IPS-15b (cell line): ENCODE data around the gene PPP1R37.
A peak's percentile ranks its signal among the peaks of the same experiment; 100 is the strongest.

Experiments used
- H3K27me3 ChIP-seq: one replicate; pipeline ENCODE4 v1.6.1; 2013; ENCODE audit warnings: low read length; ENCODE audit not compliant: control insufficient read depth, insufficient read depth
- H3K36me3 ChIP-seq: one replicate; pipeline ENCODE4 v1.6.1; 2013; ENCODE audit warnings: low read length; ENCODE audit not compliant: control insufficient read depth, insufficient read depth
- H3K4me1 ChIP-seq: one replicate; pipeline ENCODE4 v1.6.1; 2013; ENCODE audit warnings: mild to moderate bottlenecking, low read length; ENCODE audit not compliant: control insufficient read depth, insufficient read depth
- H3K4me3 ChIP-seq: one replicate; pipeline ENCODE4 v1.5.1; 2013; ENCODE audit warnings: low read depth, low read length
- H3K9ac ChIP-seq: one replicate; pipeline ENCODE4 v1.6.1; 2013; ENCODE audit warnings: low read depth, mild to moderate bottlenecking, low read length
- H3K9me3 ChIP-seq: one replicate; pipeline ENCODE4 v1.6.1; 2013; ENCODE audit warnings: mild to moderate bottlenecking, low read length; ENCODE audit not compliant: control insufficient read depth, insufficient read depth

Gene PPP1R37

GRCh38 chr19:45153339-45154063, 60.5 kb downstream of the PPP1R37 start:
- Histone ChIP-seq H3K27me3 (peaks cover 11% of the 10 kb centered on the region), H3K4me1 (peaks cover 5% of the 10 kb centered on the region), H3K36me3 (peaks cover 4% of the 10 kb centered on the region), H3K9ac (no peak overlapping the region), H3K9me3 (no peaks in the 10 kb centered on the region), H3K4me3 (peak overlapping the region; percentile 49)

GRCh38 chr19:45154064-45154827, 61.3 kb downstream of the PPP1R37 start:
- Histone ChIP-seq H3K36me3 (peaks cover 4% of the 10 kb centered on the region), H3K4me1 (peaks cover 5% of the 10 kb centered on the region), H3K4me3 (peak overlapping the region; percentile 49), H3K27me3 (peaks cover 11% of the 10 kb centered on the region), H3K9me3 (no peaks in the 10 kb centered on the region), H3K9ac (no peak overlapping the region)

GRCh38 chr19:45156011-45156630, 63.1 kb downstream of the PPP1R37 start:
- Histone ChIP-seq H3K4me3 (no peak overlapping the region), H3K36me3 (no peaks in the 10 kb centered on the region), H3K9ac (no peak overlapping the region), H3K4me1 (peaks cover 5% of the 10 kb centered on the region), H3K9me3 (no peaks in the 10 kb centered on the region), H3K27me3 (peaks cover 11% of the 10 kb centered on the region)

- Histone ChIP-seq H3K4me1 (peaks cover 5% of the 10 kb centered on the region), H3K9me3 (no peaks in the 10 kb centered on the region), H3K4me3 (no peak overlapping the region)
Observed at GRCh38 chr19:45156751-45157150, 63.8 kb downstream of the PPP1R37 start.

GRCh38 chr19:45158503-45159209, 65.7 kb downstream of the PPP1R37 start:
- H3K36me3 ChIP-seq, result no peaks in the 10 kb centered on the region
- peaks cover 4% of the 10 kb centered on the region for H3K27me3 ChIP-seq
- H3K4me1 ChIP-seq, result peaks cover 5% of the 10 kb centered on the region
- H3K4me3 ChIP-seq, result no peak overlapping the region
- H3K9me3 ChIP-seq, result no peaks in the 10 kb centered on the region
- H3K9ac ChIP-seq, result no peak overlapping the region

More at GRCh38 chr19:45156751-45157150, 63.8 kb downstream of the PPP1R37 start:
- no peaks in the 10 kb centered on the region for H3K36me3 ChIP-seq
- peaks cover 11% of the 10 kb centered on the region for H3K27me3 ChIP-seq
- H3K9ac ChIP-seq, result no peak overlapping the region

- Histone ChIP-seq H3K4me3 (no peak overlapping the region), H3K9me3 (no peaks in the 10 kb centered on the region), H3K9ac (no peak overlapping the region), H3K4me1 (peaks cover 1% of the 10 kb centered on the region), H3K27me3 (no peaks in the 10 kb centered on the region), H3K36me3 (no peaks in the 10 kb centered on the region)
Observed at GRCh38 chr19:45159210-45159970, 66.4 kb downstream of the PPP1R37 start.

- Histone ChIP-seq H3K27me3 (no peaks in the 10 kb centered on the region), H3K4me3 (no peak overlapping the region), H3K36me3 (no peaks in the 10 kb centered on the region), H3K9me3 (no peaks in the 10 kb centered on the region), H3K9ac (no peak overlapping the region), H3K4me1 (peaks cover 2% of the 10 kb centered on the region)
Observed at GRCh38 chr19:45159971-45160324, 67.0 kb downstream of the PPP1R37 start.

- Histone ChIP-seq H3K4me1 (peaks cover 2% of the 10 kb centered on the region), H3K36me3 (no peaks in the 10 kb centered on the region), H3K9me3 (no peaks in the 10 kb centered on the region), H3K27me3 (no peaks in the 10 kb centered on the region), H3K9ac (no peak within 1 kb of the TSS), H3K4me3 (no peak within 1 kb of the TSS)
Observed at GRCh38 chr19:45160870-45161737, 68.1 kb downstream of the PPP1R37 start, which contains the start of gene NKPD1. NKPD1 (minus strand) TSS chr19:45160982; CDS start chr19:45160150, 832 bp downstream.

- H3K4me1 ChIP-seq, result peaks cover 2% of the 10 kb centered on the region
- no peaks in the 10 kb centered on the region for H3K27me3 ChIP-seq
- H3K9ac ChIP-seq, result no peak overlapping the region
- no peak overlapping the region for H3K4me3 ChIP-seq
- no peaks in the 10 kb centered on the region for H3K36me3 ChIP-seq
- H3K9me3 ChIP-seq, result no peaks in the 10 kb centered on the region
Observed at GRCh38 chr19:45161738-45162607, 69.0 kb downstream of the PPP1R37 start.
